Testis (tissue), 2 donors: Measurements from ENCODE around the gene TNFRSF21.

Experiments
- CTCF ChIP-seq, 3 experiments: fragments of 450-650 bp in 2 of 3; fragments of 200-600 bp in 1 of 3; sonication (generic) in 1 of 3; IDR thresholded peaks; one replicate each; pipeline ENCODE4 v1.5.1; 2016 to 2019; ENCODE audit warnings: antibody characterized with exemption in 3 of 3, mild to moderate bottlenecking in 2 of 3, moderate library complexity in 1 of 3
- POLR2A ChIP-seq: fragments of 450-650 bp; IDR thresholded peaks from one replicate; pipeline ENCODE4 v1.6.1; 2017; ENCODE audit warnings: antibody characterized with exemption, mild to moderate bottlenecking, moderate library complexity

DNA sequence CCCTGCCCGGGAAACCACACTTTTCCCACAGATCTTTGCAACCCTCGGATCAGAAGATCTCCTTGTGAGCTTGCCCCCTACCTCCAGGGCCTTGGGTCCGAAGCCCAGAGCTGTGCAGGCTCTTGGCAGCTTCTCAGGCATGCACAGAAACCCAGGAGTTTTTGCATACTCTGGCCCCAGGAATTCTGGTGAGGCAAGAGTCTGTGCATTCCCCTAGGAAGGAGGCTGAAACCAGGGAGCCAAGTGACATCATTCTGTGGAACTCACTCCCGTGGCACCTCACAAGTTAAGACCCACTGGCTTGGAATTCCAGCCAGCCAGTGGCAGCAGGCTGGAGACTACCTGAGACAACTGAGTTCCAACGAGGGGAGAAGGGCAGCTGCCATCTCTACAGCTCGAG lies 100.1 kb downstream of the TNFRSF21 start:
- TF ChIP-seq CTCF (IDR thresholded peaks at IDR 0.05): no peak
- TF ChIP-seq POLR2A: no peak
